Smooth muscle cell of trachea (primary cell): ENCODE data around the gene SLC25A5. TPM values are rescaled to one million over a fixed set of nuclear protein-coding genes. Genes with fewer than 3 reads are reported as not detected.

Experiments
- total RNA-seq: library from RNA; depleted of rRNA; stranded (reverse); fragments of >200 nt; gene quantifications from 2 replicates; pipeline ENCODE4 v1.2.1, GENCODE V29; 2014

Gene SLC25A5
- 130 and 232 TPM in 2 replicates for total RNA-seq

GRCh38 chrX:119467842-119468550, at the start of gene SLC25A5:
TSS of gene SLC25A5 (plus strand) at chrX:119468444. CDS start at chrX:119468516, 72 bp downstream.

Other genes starting within 250 kb of the SLC25A5 start
- gene PGRMC1, start 232.2 kb upstream of the SLC25A5 start, total RNA-seq, result 281 and 298 TPM in 2 replicates
- gene SLC25A43, start 69.1 kb upstream of the SLC25A5 start, total RNA-seq, result 24.6 and 35.1 TPM in 2 replicates
- gene STEEP1, start 97.0 kb downstream of the SLC25A5 start, total RNA-seq, result 31.9 and 48.1 TPM in 2 replicates
- 28.1 and 42.0 TPM in 2 replicates for gene UBE2A, start 106.1 kb downstream of the SLC25A5 start, total RNA-seq
- 4.6 and 4.8 TPM in 2 replicates for gene NKRF, start 138.0 kb downstream of the SLC25A5 start, total RNA-seq
- gene SEPTIN6, start 224.7 kb downstream of the SLC25A5 start, total RNA-seq, result 15.9 and 17.6 TPM in 2 replicates